Hepatocyte (in vitro differentiated cells): Measurements from ENCODE around the gene LRP1B. TPM values are rescaled to one million over a fixed set of nuclear protein-coding genes. Genes with fewer than 3 reads are reported as not detected.
"Not testable (repeated sequence)": the region's sequence is repeated elsewhere in the genome, so short reads cannot be mapped to it uniquely, and the experiment has no call there.

ENCODE experiments used
- DNase-seq: peaks from one replicate; pipeline ENCODE4 v3.0.0-alpha.2; 2016; ENCODE audit warnings: low spot score
- H2AFZ ChIP-seq: fragments of 200-600 bp; sonication (generic); 2 replicates; pipeline ENCODE4 v1.6.0; 2016; ENCODE audit warnings: antibody characterized with exemption, mild to moderate bottlenecking
- H3K27ac ChIP-seq: fragments of 200-600 bp; sonication (generic); 2 replicates; pipeline ENCODE4 v1.5.1; 2016; ENCODE audit warnings: mild to moderate bottlenecking
- H3K27me3 ChIP-seq: fragments of 200-600 bp; sonication (generic); 2 replicates; pipeline ENCODE4 v1.6.1; 2016
- H3K36me3 ChIP-seq: fragments of 200-600 bp; sonication (generic); replicated peaks from 2 replicates; pipeline ENCODE4 v1.5.1; 2016; ENCODE audit warnings: low read depth; ENCODE audit not compliant: insufficient read depth
- H3K4me1 ChIP-seq: fragments of 200-600 bp; sonication (generic); 2 replicates; pipeline ENCODE4 v1.5.1; 2016; ENCODE audit warnings: mild to moderate bottlenecking, moderate library complexity; ENCODE audit not compliant: insufficient read depth
- H3K4me2 ChIP-seq: fragments of 200-600 bp; sonication (generic); 2 replicates; pipeline ENCODE4 v1.6.0; 2016
- H3K4me3 ChIP-seq: fragments of 200-600 bp; sonication (generic); 2 replicates; pipeline ENCODE4 v1.5.1; 2016; ENCODE audit warnings: mild to moderate bottlenecking
- H3K79me2 ChIP-seq: fragments of 200-600 bp; sonication (generic); 2 replicates; pipeline ENCODE4 v1.6.0; 2017; ENCODE audit warnings: mild to moderate bottlenecking
- H3K9me2 ChIP-seq: fragments of 200-600 bp; sonication (generic); replicated peaks from 2 replicates; pipeline ENCODE4 v1.6.0; 2017; ENCODE audit warnings: mild to moderate bottlenecking; ENCODE audit not compliant: insufficient read depth
- H3K9me3 ChIP-seq: fragments of 200-600 bp; sonication (generic); 2 replicates; pipeline ENCODE4 v1.5.1; 2016; ENCODE audit warnings: low read depth, mild to moderate bottlenecking
- H4K20me1 ChIP-seq: fragments of 200-600 bp; sonication (generic); 2 replicates; pipeline ENCODE4 v1.6.0; 2016; ENCODE audit warnings: mild to moderate bottlenecking; ENCODE audit not compliant: insufficient read depth, poor library complexity, severe bottlenecking
- CTCF ChIP-seq: fragments of 200-600 bp; sonication (generic); IDR thresholded peaks from 2 replicates; pipeline ENCODE4 v1.5.1; 2016; ENCODE audit warnings: antibody characterized with exemption, mild to moderate bottlenecking; ENCODE audit not compliant: poor library complexity
- EZH2 ChIP-seq: fragments of 200-600 bp; sonication (generic); IDR thresholded peaks from 2 replicates; pipeline ENCODE4 v1.6.1; 2016; ENCODE audit warnings: antibody characterized with exemption, mild to moderate bottlenecking, borderline replicate concordance
- EZH2phosphoT487 ChIP-seq: fragments of 200-600 bp; sonication (generic); IDR thresholded peaks from one replicate; pipeline ENCODE4 v1.6.1; 2018; ENCODE audit warnings: antibody characterized with exemption, mild to moderate bottlenecking, low read depth, moderate library complexity; ENCODE audit not compliant: unreplicated experiment, severe bottlenecking
- WGBS: methylation state at CpG from one replicate; pipeline ENCODE4 v1.1.6; 2016; ENCODE audit warnings: low lambda C conversion rate; ENCODE audit errors: missing lambda C conversion rate; 5-methylcytosine and 5-hydroxymethylcytosine counted together
- polyA plus RNA-seq: library from polyadenylated mRNA; unstranded; fragments of >200 nt; fragmentation: Nextera tagmentation; extraction: Ambion mirVana; gene quantifications from 2 replicates; pipeline ENCODE4 v1.2.1, GENCODE V29; 2016
- total RNA-seq: library from RNA; depleted of rRNA; stranded (reverse); fragments of >200 nt; gene quantifications from 2 replicates; pipeline ENCODE4 v1.2.3, GENCODE V29; 2014

The LRP1B gene
- total and polyA plus RNA-seq, 2 experiments from 2014 or later: 0.65 to 2.0 TPM

DNA sequence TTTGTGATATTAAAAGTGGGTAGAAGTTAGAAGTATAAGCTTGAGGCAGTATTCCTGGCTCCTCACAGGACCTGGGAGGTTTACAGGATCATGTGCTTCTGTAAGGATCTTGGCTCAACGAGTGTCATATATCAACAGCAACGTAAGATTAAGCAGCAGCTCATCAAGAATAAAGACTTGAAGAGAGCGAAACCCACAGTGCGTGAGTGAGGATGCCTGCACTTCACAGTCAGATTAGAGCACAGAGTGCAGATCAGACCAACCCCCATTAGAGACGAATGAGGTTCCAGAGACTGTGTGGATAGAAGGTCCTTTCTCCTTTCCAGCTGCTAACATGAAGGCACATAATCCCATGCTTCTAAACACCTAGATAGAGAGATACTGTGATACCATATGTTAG lies 1693.9 kb downstream of the LRP1B start:
- 47% methylated on average over 5 of the region's 5 CpGs for WGBS
- TF ChIP-seq CTCF (no peak), EZH2 (no peak), EZH2phosphoT487 (no peak)
- no peak overlapping the region for H2AFZ ChIP-seq

DNA sequence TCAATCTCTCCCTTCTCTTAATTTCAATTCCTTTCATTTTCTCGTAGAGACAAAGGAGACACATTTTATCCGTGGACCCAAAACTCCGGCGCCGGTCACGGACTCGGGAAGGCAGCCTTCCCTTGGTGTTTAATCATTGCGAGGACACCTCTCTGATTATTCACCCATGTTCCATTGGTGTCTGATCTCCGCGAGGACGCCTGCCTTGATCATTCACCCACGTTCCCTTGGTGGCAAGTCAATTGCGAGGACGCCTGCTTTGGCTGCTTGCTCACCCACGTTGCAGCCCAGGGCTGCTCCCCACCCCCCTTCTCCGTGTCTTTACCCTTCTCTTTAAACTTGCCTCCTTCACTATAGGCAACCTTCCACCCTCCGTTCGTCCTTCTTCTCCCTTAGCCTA lies 1703.8 kb downstream of the LRP1B start:
- not testable (repeated sequence) for H3K4me3 ChIP-seq, H3K4me2 ChIP-seq, H3K27me3 ChIP-seq, H4K20me1 ChIP-seq, H3K79me2 ChIP-seq, H3K9me3 ChIP-seq, DNase-seq, H3K36me3 ChIP-seq, H3K27ac ChIP-seq, H3K4me1 ChIP-seq, H3K9me2 ChIP-seq, H2AFZ ChIP-seq
- 93% methylated on average over 18 of the region's 18 CpGs for WGBS

More for the DNA sequence above, 1693.9 kb downstream of the LRP1B start:
- H3K36me3 ChIP-seq: no peaks in the 10 kb centered on the region
- H3K4me1 ChIP-seq: peaks cover 6% of the 10 kb centered on the region
- DNase-seq: peak; percentile 4
- H3K4me2 ChIP-seq: peak overlapping the region; percentile 41
- no peaks in the 10 kb centered on the region for H4K20me1 ChIP-seq
- no peaks in the 10 kb centered on the region for H3K9me3 ChIP-seq
- no peak overlapping the region for H3K27ac ChIP-seq
- no peaks in the 10 kb centered on the region for H3K27me3 ChIP-seq
- no peak overlapping the region for H3K4me3 ChIP-seq
- H3K79me2 ChIP-seq: no peaks in the 10 kb centered on the region
- no peaks in the 10 kb centered on the region for H3K9me2 ChIP-seq

DNA sequence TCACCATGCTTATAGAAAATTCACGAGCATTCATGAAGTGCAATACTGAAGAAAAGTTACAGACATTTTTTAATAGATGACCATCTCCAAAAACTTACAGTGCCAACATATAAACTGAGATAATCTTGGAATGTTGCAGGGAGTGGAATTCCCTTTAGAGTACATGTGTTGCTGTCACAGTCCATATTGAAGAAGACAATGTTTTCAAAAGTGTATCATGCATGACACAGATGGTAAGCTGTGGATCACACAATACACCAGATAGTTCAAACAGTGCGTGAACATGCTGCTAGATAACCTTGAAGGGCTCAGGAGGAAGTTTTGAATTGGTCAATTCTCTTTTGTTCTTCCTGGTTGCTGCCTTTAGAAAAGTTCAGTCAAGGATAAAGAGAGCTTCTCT lies 1706.3 kb downstream of the LRP1B start:
- Histone ChIP-seq H3K27ac (no peak overlapping the region), H3K9me3 (no peaks in the 10 kb centered on the region), H4K20me1 (no peaks in the 10 kb centered on the region), H3K4me3 (no peak overlapping the region), H3K9me2 (no peaks in the 10 kb centered on the region), H3K79me2 (no peaks in the 10 kb centered on the region), H3K36me3 (no peaks in the 10 kb centered on the region), H3K4me2 (no peak overlapping the region), H3K27me3 (no peaks in the 10 kb centered on the region), H3K4me1 (no peaks in the 10 kb centered on the region), H2AFZ (no peak overlapping the region)
- WGBS: 81% methylated on average over 2 of the region's 2 CpGs
- TF ChIP-seq EZH2phosphoT487 (no peak), CTCF (no peak), EZH2 (no peak)
- no peak for DNase-seq

DNA sequence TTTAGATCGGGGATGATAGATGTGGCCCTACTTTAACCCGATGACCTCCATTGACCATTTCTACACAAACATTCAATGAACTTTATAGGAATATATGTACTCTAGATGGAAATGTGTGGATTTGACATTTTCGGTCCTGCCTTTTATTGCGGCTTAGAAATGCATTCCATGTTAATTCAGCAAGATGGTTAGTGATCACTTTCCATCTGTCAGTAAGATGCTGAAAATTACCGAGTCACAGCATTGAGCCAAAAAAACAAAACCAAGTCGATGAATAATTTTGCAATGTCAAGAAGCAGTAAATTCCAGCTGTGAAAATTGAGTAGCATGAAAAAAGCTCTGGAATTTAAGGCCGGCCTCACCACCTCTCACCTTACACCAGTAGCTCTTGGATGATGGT lies 1708.1 kb downstream of the LRP1B start:
- H3K4me1 ChIP-seq: no peaks in the 10 kb centered on the region

More for the DNA sequence above, 1708.1 kb downstream of the LRP1B start:
- H3K4me3 ChIP-seq: no peak overlapping the region
- H3K79me2 ChIP-seq: no peaks in the 10 kb centered on the region
- DNase-seq: no peak
- H3K4me2 ChIP-seq: no peak overlapping the region
- H2AFZ ChIP-seq: no peak overlapping the region
- H3K36me3 ChIP-seq: no peaks in the 10 kb centered on the region
- H3K27me3 ChIP-seq: no peaks in the 10 kb centered on the region
- TF ChIP-seq EZH2 (no peak), CTCF (no peak), EZH2phosphoT487 (no peak)
- no peaks in the 10 kb centered on the region for H3K9me2 ChIP-seq
- 90% methylated on average over 7 of the region's 7 CpGs for WGBS
- no peak overlapping the region for H3K27ac ChIP-seq
- no peaks in the 10 kb centered on the region for H3K9me3 ChIP-seq
- no peaks in the 10 kb centered on the region for H4K20me1 ChIP-seq
